GM10248 (cell line): Measurements from ENCODE around the gene OTOP2.

Source experiments
- CTCF ChIA-PET: fragments of 300-600 bp; sonication (Branson Sonifier 250); formaldehyde crosslinking; extraction: SDS; loops from one replicate; lab custom pipeline; 2021; ENCODE audit warnings: antibody characterized with exemption; lab: Yijun Ruan, JAX
- POLR2A ChIA-PET: fragments of 350-650 bp; sonication (Branson Sonifier 250); formaldehyde crosslinking; extraction: SDS; loops from one replicate; lab custom pipeline; 2020; ENCODE audit warnings: antibody characterized with exemption; lab: Yijun Ruan, JAX
- DNase-seq: peaks from one replicate; pipeline ENCODE4 v3.0.0; 2012; ENCODE audit errors: extremely low spot score
- CTCF ChIP-seq: IDR thresholded peaks from 2 replicates; pipeline ENCODE4 v1.5.1; 2012; ENCODE audit warnings: mild to moderate bottlenecking, low read depth; ENCODE audit errors: extremely low read depth, missing control alignments, control extremely low read depth

OTOP2 gene

GRCh38 chr17:74878658-74879057 is 45.4 kb upstream of the OTOP2 start:
- ChIA-PET POLR2A (no interaction called here), CTCF (interaction anchor here (1.1 to 11.7 kb wide), 2 partner anchors 15 to 82 kb away, joined by 3 to 107 read pairs; no protein-coding TSS in a partner anchor)
- no peak for TF ChIP-seq CTCF
- DNase-seq: no peak

DNA sequence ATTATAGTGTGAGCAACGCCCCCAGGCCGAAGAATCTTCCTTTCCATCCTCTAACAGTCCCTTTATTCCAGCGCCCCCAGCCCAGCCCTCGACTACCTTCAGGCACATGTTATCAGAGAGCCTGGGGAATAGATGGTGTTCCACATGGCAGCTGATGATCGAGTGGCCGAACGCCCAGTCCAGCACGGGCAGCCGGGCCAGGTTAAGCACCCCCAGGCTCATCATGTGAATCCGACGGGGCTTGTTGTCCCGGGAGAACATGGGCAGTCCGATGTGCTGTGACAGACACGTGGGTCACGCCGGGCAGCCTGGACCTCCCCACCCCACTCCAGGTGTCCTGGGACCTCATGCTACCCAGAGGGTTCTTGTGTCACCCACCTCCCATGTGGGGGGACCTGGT is 44.8 kb upstream of the OTOP2 start:
- ChIA-PET POLR2A (no interaction called here), CTCF (interaction anchor here (11.7 kb wide), 1 partner anchor 16 kb away, joined by 107 read pairs; no protein-coding TSS in a partner anchor)
- no peak for TF ChIP-seq CTCF
- DNase-seq: no peak

DNA sequence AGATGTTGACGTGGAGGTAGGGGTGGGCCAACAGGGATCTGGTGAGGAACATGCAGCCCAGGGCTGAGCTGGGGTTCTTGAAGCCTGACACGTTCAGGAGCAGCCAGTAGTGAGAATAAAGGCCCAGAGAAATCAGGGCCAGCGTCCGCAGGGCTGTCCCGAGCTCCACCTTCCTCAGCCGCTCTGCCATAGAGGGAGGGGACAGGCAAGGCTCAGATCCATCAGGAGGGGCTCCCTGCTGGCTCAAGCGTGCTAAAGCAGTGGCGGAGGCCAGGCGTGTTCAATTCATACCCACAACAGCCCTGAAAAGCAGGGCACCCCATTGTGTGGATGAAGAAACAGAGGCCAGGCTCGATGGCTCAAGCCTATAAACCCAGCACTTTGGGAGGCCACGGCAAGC is 43.0 kb upstream of the OTOP2 start:
- ChIA-PET CTCF (interaction anchor here (1.7 to 11.7 kb wide), 2 partner anchors 18 to 79 kb away, joined by 3 to 107 read pairs; no protein-coding TSS in a partner anchor), POLR2A (no interaction called here)
- no peak for TF ChIP-seq CTCF
- DNase-seq: no peak

- TF ChIP-seq CTCF: no peak
- ChIA-PET POLR2A (no interaction called here), CTCF (interaction anchor here (1.7 to 11.7 kb wide), 2 partner anchors 19 to 78 kb away, joined by 3 to 107 read pairs; no protein-coding TSS in a partner anchor)
- no peak for DNase-seq
Measured at GRCh38 chr17:74882517-74883240, 41.4 kb upstream of the OTOP2 start.

- ChIA-PET POLR2A (no interaction called here), CTCF (interaction anchor here (11.7 kb wide), 1 partner anchor 20 kb away, joined by 107 read pairs; no protein-coding TSS in a partner anchor)
- TF ChIP-seq CTCF: no peak
- DNase-seq: no peak
Measured at GRCh38 chr17:74883241-74883745, 40.8 kb upstream of the OTOP2 start.

- no peak for DNase-seq
- CTCF ChIA-PET: interaction anchor here (1.4 kb wide), 2 partner anchors 69 to 97 kb away, joined by 3 to 4 read pairs; no protein-coding TSS in a partner anchor
- TF ChIP-seq CTCF: no peak
- POLR2A ChIA-PET: no interaction called here
Measured at GRCh38 chr17:74888469-74888868, 35.6 kb upstream of the OTOP2 start.
